Measurements from ENCODE around the gene CEP350.

CEP350 gene

DNA sequence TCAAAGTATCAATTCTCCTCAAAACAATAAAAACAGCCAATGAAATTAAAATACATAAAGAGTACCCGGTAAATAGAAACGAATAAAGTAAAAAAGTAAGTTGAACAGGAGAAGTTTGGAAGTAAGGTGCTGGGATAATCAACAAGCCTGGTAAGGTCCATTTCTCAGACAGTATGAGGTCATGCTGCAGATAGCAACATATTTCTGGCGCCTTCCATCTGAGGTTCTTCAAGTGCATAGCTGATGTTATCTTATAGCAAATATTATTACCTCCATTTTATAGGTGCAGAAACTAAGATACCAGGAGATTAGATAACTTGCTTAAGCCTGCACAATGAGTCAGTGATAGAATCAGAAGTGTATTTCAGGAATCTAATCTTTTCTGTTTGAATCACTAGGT is 23.7 kb upstream of the CEP350 start:
- no peak for DNase-seq (ENCODE audit: low read depth)
- TF ChIP-seq, protein P1, sequence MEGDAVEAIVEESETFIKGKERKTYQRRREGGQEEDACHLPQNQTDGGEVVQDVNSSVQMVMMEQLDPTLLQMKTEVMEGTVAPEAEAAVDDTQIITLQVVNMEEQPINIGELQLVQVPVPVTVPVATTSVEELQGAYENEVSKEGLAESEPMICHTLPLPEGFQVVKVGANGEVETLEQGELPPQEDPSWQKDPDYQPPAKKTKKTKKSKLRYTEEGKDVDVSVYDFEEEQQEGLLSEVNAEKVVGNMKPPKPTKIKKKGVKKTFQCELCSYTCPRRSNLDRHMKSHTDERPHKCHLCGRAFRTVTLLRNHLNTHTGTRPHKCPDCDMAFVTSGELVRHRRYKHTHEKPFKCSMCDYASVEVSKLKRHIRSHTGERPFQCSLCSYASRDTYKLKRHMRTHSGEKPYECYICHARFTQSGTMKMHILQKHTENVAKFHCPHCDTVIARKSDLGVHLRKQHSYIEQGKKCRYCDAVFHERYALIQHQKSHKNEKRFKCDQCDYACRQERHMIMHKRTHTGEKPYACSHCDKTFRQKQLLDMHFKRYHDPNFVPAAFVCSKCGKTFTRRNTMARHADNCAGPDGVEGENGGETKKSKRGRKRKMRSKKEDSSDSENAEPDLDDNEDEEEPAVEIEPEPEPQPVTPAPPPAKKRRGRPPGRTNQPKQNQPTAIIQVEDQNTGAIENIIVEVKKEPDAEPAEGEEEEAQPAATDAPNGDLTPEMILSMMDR (IDR thresholded peaks at IDR 0.05; ENCODE audit: low read depth, low read length, missing control alignments), result no peak
- in situ Hi-C loops (cut with HindIII; ENCODE audit: low sequenced_read_pairs), result no loop called here
- no peak overlapping the region for H3K4me3 ChIP-seq (ENCODE audit: low read depth, low read length)

DNA sequence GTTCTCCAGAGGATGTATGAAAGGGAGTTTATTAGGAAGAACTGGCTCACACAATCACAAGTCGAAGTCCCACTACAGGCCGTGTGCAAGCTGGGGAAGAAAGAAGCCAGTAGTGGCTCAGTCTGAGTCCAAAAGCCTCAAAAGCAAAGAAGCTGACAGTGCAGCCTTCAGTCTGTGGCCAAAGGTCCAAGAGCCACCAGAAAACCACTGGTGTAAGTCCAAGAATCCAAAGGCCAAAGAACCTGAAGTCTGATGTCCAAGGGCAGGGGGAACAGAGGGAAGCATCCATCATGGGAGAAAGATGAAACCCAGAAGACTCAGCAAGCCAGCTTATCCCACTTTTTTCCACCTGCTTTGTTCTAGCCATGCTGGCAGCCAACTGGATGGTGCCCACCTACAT is 21.4 kb upstream of the CEP350 start:
- no peak overlapping the region for H3K4me3 ChIP-seq (ENCODE audit: low read depth, low read length)
- TF ChIP-seq, protein P1 (IDR thresholded peaks at IDR 0.05; ENCODE audit: low read depth, low read length, missing control alignments), result no peak
- in situ Hi-C loops (cut with HindIII; ENCODE audit: low sequenced_read_pairs), result no loop called here
- no peak for DNase-seq (ENCODE audit: low read depth)

DNA sequence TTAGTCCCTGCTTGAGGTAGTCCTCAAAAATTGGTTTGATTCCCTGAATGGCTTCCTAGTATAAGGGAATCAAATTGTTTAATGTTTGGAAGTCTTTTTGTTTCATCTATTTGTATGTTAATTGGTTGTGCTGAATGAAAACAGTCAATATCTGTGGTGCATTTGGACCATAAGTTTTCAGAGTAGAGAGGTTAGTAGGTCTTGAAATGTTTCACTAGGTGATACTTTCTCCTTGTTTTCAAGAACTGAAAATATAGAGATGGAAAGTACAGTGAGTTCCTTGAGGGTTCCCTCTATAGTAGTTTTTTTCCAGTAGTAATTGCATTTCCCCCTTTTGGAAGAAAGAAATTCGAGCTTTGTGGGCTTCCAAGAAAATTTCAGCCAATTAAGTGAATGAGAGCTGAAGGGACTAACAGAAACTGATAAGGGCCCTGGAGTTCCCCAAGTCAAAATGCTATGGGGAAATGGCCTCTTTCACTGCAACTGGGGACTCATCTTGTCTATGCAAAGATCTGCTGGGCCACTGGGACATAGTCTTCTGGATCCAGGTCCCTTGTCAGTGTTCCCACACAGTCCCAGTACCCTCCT is 18.6 kb upstream of the CEP350 start:
- no peak overlapping the region for H3K4me3 ChIP-seq (ENCODE audit: low read depth, low read length)
- TF ChIP-seq, protein P1 (IDR thresholded peaks at IDR 0.05; ENCODE audit: low read depth, low read length, missing control alignments), result no peak
- in situ Hi-C loops (cut with HindIII; ENCODE audit: low sequenced_read_pairs), result no loop called here
- DNase-seq (ENCODE audit: low read depth), result no peak

DNA sequence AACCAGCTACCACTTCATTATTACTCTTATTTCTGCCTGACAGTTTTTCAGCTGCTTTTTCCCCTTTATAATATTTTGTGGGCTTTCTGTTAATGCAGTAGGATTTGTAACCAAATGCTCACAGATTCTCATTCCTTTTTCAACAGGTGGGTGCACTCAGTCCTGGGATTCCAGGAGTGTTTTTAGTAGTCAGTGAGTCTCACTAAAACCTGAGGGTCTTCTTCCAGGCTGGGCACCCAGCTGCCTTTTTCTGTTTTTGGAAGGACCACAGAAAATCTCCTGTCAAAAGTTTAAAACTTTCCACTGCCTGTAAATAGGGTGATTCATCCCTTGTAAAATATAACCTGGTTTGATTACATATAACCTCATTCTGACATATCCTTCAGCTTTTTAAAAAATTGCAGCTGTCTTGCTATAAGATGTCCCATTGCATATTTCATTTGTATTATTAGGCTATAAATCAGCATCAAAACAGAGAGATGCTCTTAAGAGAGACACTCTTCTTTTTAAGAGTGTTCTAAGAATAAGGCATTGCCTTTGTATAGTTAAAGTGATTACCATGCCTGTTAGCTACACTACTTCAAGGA is 16.8 kb upstream of the CEP350 start:
- TF ChIP-seq, protein P1 (IDR thresholded peaks at IDR 0.05; ENCODE audit: low read depth, low read length, missing control alignments), result no peak

DNA sequence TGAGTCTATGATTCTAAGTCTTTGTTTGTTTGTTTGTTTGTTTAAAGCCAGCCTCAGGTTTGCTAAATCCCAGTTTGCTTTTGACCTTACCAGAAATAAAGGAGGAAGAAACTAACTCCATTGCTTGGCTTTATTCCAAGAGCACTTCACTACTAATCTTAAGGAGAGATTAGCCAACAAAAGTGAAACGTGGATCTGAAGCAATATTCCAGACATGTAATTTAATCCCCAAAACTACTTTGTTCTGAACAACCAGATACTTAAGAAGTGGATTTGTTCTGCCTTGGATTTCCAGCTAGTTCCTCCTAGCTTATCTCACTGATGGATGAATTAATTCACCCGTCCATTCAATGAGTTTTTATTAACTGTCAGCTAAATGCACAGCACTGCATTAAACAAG is 15.9 kb upstream of the CEP350 start:
- H3K4me3 ChIP-seq (ENCODE audit: low read depth, low read length), result no peak overlapping the region
- in situ Hi-C loops (cut with HindIII; ENCODE audit: low sequenced_read_pairs), result no loop called here
- no peak for DNase-seq (ENCODE audit: low read depth)
- TF ChIP-seq, protein P1 (IDR thresholded peaks at IDR 0.05; ENCODE audit: low read depth, low read length, missing control alignments), result no peak

More for the DNA sequence above, 16.8 kb upstream of the CEP350 start:
- DNase-seq (ENCODE audit: low read depth), result no peak
- no peak overlapping the region for H3K4me3 ChIP-seq (ENCODE audit: low read depth, low read length)
- in situ Hi-C loops (cut with HindIII; ENCODE audit: low sequenced_read_pairs), result no loop called here

DNA sequence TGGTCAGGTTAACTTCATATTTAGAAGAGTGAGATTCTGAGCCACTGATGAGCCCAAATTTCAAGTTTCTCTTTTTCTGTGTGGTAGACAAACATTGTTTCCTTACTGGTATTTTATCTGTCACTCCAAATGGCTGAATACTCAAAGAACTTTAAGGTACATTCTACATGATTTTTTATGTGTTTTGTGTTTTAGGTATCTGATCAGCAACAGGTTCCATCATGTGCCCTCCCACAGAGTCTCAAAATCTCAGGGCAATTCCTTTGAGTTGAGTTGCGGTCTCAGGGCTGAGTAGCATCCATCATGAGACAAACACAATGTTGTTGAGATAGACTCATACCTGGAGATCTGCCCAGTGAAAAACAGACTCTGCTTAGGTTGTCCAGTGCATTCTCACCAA is 14.7 kb upstream of the CEP350 start:
- TF ChIP-seq, protein P1 (IDR thresholded peaks at IDR 0.05; ENCODE audit: low read depth, low read length, missing control alignments), result no peak
- no peak for DNase-seq (ENCODE audit: low read depth)
- no peak overlapping the region for H3K4me3 ChIP-seq (ENCODE audit: low read depth, low read length)
- in situ Hi-C loops (cut with HindIII; ENCODE audit: low sequenced_read_pairs), result no loop called here
